ENCODE data around the gene CASTOR1. TPM values are rescaled to one million over a fixed set of nuclear protein-coding genes. Genes with fewer than 3 reads are reported as not detected.

CASTOR1 gene
- total RNA-seq, 2 experiments from 2014 or later, result 4.5 to 9.1 TPM

GRCh38 chr22:30279046-30279788, 10.1 kb downstream of the CASTOR1 start:
- Histone ChIP-seq H4K20me1 (ENCODE audit: insufficient read depth, low read length) (no peaks in the 10 kb centered on the region), H3K4me1 (ENCODE audit: insufficient read depth, low read length, poor library complexity, severe bottlenecking) (peaks cover 11% of the 10 kb centered on the region), H2AFZ (ENCODE audit: low read length) (no peak overlapping the region), H3K79me2 (ENCODE audit: insufficient read depth, low read depth, low read length) (no peaks in the 10 kb centered on the region), H3K9me3 (ENCODE audit: low read length) (no peaks in the 10 kb centered on the region), H3K4me2 (ENCODE audit: low read length) (no peak overlapping the region), H3K9me2 (ENCODE audit: insufficient read depth, low read length) (no peaks in the 10 kb centered on the region), H3K4me3 (ENCODE audit: low read depth, low read length, poor library complexity, severe bottlenecking) (no peak overlapping the region), H3K27ac (ENCODE audit: low read depth, low read length, poor library complexity, severe bottlenecking) (no peak overlapping the region), H3K36me3 (ENCODE audit: insufficient read depth, low read length) (no peaks in the 10 kb centered on the region)
- POLR2A ChIA-PET, result no interaction called here
- CTCF ChIA-PET (ENCODE audit: unreplicated experiment), result no interaction called here
- BruUV-seq (replicated peaks), result no TSS peak
- intact Hi-C loops (cut with micrococcal nuclease; ENCODE audit: unreplicated experiment), result no loop called here
- DNase-seq (ENCODE audit: low spot score), result no peak
- TF ChIP-seq CTCF (conservative IDR thresholded peaks at IDR 0.05; ENCODE audit: low read length) (no peak), EZH2phosphoT487 (IDR thresholded peaks at IDR 0.05; ENCODE audit: borderline replicate concordance, low read depth, low read length) (no peak)

GRCh38 chr22:30277547-30278344, 11.6 kb downstream of the CASTOR1 start:
- POLR2A ChIA-PET, result interaction anchor here (1.0 kb wide), 1 partner anchor 11 kb away, joined by 3 read pairs; no protein-coding TSS in a partner anchor
- no peak overlapping the region for H3K4me3 ChIP-seq (ENCODE audit: low read depth, low read length, poor library complexity, severe bottlenecking)

More at GRCh38 chr22:30277547-30278344, 11.6 kb downstream of the CASTOR1 start:
- BruUV-seq (replicated peaks), result no TSS peak
- H3K9me3 ChIP-seq (ENCODE audit: low read length), result no peaks in the 10 kb centered on the region
- intact Hi-C loops (cut with micrococcal nuclease; ENCODE audit: unreplicated experiment), result no loop called here
- no peak overlapping the region for H2AFZ ChIP-seq (ENCODE audit: low read length)
- H3K9me2 ChIP-seq (ENCODE audit: insufficient read depth, low read length), result no peaks in the 10 kb centered on the region
- no peak for TF ChIP-seq EZH2phosphoT487 (IDR thresholded peaks at IDR 0.05; ENCODE audit: borderline replicate concordance, low read depth, low read length)
- TF ChIP-seq CTCF (conservative IDR thresholded peaks at IDR 0.05; ENCODE audit: low read length), result no peak
- no peak overlapping the region for H3K27ac ChIP-seq (ENCODE audit: low read depth, low read length, poor library complexity, severe bottlenecking)
- no peaks in the 10 kb centered on the region for H4K20me1 ChIP-seq (ENCODE audit: insufficient read depth, low read length)
- H3K36me3 ChIP-seq (ENCODE audit: insufficient read depth, low read length), result no peaks in the 10 kb centered on the region
- peaks cover 11% of the 10 kb centered on the region for H3K4me1 ChIP-seq (ENCODE audit: insufficient read depth, low read length, poor library complexity, severe bottlenecking)
- DNase-seq (ENCODE audit: low spot score), result no peak
- H3K4me2 ChIP-seq (ENCODE audit: low read length), result no peak overlapping the region
- CTCF ChIA-PET (ENCODE audit: unreplicated experiment), result no interaction called here
- no peaks in the 10 kb centered on the region for H3K79me2 ChIP-seq (ENCODE audit: insufficient read depth, low read depth, low read length)

Measured in OCI-LY7 (cell line).